Type B pancreatic cell (in vitro differentiated cells): Measurements from ENCODE around the gene TNFAIP6. TPM values are rescaled to one million over a fixed set of nuclear protein-coding genes. Genes with fewer than 3 reads are reported as not detected.

Experiments used
- DNase-seq: peaks from one replicate; pipeline ENCODE4 v3.0.0; 2021; ENCODE audit warnings: mixed read lengths; ENCODE audit not compliant: unreplicated experiment; ENCODE audit errors: extremely low spot score
- H3K27ac Mint-ChIP-seq: 2 replicates; pipeline ENCODE4 v1.8.0; 2021; ENCODE audit warnings: mild to moderate bottlenecking, mixed read lengths
- H3K27me3 Mint-ChIP-seq: 2 replicates; pipeline ENCODE4 v1.8.0; 2021; ENCODE audit warnings: mixed read lengths
- H3K36me3 Mint-ChIP-seq: 2 replicates; pipeline ENCODE4 v1.8.0; 2021; ENCODE audit warnings: mixed read lengths
- H3K4me1 Mint-ChIP-seq: one replicate; pipeline ENCODE4 v1.8.0; 2021; ENCODE audit warnings: mixed read lengths; ENCODE audit not compliant: unreplicated experiment
- H3K4me3 Mint-ChIP-seq: 2 replicates; pipeline ENCODE4 v1.8.0; 2021; ENCODE audit warnings: mild to moderate bottlenecking, mixed read lengths
- H3K9me3 Mint-ChIP-seq: 2 replicates; pipeline ENCODE4 v1.8.0; 2021; ENCODE audit warnings: mixed read lengths
- total RNA-seq: library from RNA; stranded (reverse); gene quantifications from 2 replicates; pipeline ENCODE4 v1.2.1, GENCODE V29; 2021; ENCODE audit warnings: low replicate concordance
- TF ChIP-seq, protein P1 (sequence below): fragments of 200-600 bp; sonication (generic); conservative IDR thresholded peaks from 2 replicates; pipeline ENCODE4 v1.5.0; 2021; ENCODE audit warnings: antibody characterized with exemption, mild to moderate bottlenecking

The TNFAIP6 gene
- total RNA-seq, 1 donor from 2014 or later: 0.87 TPM

DNA sequence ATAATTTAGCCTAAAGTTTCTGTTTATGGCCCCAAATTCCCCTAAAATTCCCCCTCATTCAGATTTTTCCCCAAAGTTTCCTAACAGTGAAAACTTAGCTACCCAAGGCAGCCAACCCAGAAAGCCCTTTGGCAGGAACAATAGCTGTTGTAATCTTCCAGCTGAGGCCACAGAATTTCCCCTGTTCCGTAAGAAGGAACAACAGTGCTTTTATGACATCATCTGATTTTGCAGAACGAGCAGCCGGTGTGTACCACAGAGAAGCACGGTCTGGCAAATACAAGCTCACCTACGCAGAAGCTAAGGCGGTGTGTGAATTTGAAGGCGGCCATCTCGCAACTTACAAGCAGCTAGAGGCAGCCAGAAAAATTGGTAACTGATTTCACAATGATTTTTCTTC lies 6.3 kb downstream of the TNFAIP6 start:
- H3K4me3 Mint-ChIP-seq: no peak overlapping the region
- no peak for DNase-seq
- no peaks in the 10 kb centered on the region for H3K36me3 Mint-ChIP-seq
- H3K27me3 Mint-ChIP-seq: no peaks in the 10 kb centered on the region
- peaks cover 9% of the 10 kb centered on the region for H3K4me1 Mint-ChIP-seq
- peaks cover 5% of the 10 kb centered on the region for H3K9me3 Mint-ChIP-seq
- no peak overlapping the region for H3K27ac Mint-ChIP-seq
- TF ChIP-seq, protein P1, sequence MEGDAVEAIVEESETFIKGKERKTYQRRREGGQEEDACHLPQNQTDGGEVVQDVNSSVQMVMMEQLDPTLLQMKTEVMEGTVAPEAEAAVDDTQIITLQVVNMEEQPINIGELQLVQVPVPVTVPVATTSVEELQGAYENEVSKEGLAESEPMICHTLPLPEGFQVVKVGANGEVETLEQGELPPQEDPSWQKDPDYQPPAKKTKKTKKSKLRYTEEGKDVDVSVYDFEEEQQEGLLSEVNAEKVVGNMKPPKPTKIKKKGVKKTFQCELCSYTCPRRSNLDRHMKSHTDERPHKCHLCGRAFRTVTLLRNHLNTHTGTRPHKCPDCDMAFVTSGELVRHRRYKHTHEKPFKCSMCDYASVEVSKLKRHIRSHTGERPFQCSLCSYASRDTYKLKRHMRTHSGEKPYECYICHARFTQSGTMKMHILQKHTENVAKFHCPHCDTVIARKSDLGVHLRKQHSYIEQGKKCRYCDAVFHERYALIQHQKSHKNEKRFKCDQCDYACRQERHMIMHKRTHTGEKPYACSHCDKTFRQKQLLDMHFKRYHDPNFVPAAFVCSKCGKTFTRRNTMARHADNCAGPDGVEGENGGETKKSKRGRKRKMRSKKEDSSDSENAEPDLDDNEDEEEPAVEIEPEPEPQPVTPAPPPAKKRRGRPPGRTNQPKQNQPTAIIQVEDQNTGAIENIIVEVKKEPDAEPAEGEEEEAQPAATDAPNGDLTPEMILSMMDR: no peak

DNA sequence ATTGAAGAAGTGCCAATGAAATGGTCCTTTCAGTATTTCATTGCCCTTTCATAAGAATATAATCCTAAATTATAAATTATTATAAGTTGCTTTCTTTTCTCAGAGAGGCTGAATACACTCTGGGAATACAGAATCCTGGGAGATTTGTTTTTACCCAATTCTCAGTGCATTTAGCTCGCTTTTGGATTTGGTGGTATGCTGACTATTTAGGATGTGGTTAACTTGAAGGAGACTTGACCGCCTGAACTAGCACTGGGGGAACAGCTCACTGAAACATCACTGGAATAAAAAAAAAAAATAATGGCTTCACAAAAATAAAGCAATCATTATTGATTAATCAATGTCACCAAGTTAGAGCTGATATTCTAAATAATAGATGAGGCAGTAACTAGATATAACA lies 10.2 kb downstream of the TNFAIP6 start:
- TF ChIP-seq, protein P1: no peak
- no peaks in the 10 kb centered on the region for H3K27me3 Mint-ChIP-seq

DNA sequence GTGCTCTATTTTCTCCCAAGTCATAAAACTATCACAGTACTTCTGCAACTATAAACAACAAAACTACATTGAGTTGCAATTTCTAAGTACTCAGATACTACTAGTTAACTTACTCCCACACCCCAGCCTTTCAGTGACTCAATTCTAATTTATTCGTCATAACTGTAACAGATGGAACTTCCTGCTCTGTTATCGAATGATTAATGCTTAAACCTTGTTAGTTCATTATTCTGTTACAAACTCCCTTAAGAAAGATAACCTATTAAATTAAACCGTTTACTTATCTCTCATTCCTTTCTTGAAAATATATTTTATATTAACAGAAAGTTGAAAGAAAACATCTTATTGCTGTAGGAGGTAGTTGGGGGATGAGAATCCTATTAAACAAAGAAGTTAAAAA lies 17.0 kb downstream of the TNFAIP6 start:
- Mint-ChIP-seq H3K36me3 (no peaks in the 10 kb centered on the region), H3K4me3 (no peak overlapping the region), H3K27me3 (no peaks in the 10 kb centered on the region), H3K27ac (no peak overlapping the region), H3K4me1 (no peaks in the 10 kb centered on the region), H3K9me3 (no peaks in the 10 kb centered on the region)
- DNase-seq: no peak
- TF ChIP-seq, protein P1: no peak

More for the DNA sequence above, 10.2 kb downstream of the TNFAIP6 start:
- Mint-ChIP-seq H3K27ac (no peak overlapping the region), H3K4me3 (no peak overlapping the region), H3K9me3 (no peaks in the 10 kb centered on the region), H3K4me1 (no peaks in the 10 kb centered on the region), H3K36me3 (no peaks in the 10 kb centered on the region)
- DNase-seq: no peak

DNA sequence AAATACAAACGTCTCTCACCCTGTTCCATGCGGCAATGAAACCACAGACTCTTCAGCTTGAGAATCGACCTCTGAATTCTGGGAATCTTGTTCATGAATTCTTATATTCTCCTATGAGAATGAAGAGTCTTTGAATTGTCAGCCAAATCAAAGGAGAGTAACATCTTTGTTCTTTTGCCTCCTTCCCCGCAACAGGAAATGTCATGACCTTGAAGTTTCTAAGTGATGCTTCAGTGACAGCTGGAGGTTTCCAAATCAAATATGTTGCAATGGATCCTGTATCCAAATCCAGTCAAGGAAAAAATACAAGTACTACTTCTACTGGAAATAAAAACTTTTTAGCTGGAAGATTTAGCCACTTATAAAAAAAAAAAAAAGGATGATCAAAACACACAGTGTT lies 21.8 kb downstream of the TNFAIP6 start:
- H3K27me3 Mint-ChIP-seq: no peaks in the 10 kb centered on the region
- no peak overlapping the region for H3K4me3 Mint-ChIP-seq
- no peaks in the 10 kb centered on the region for H3K36me3 Mint-ChIP-seq
- H3K4me1 Mint-ChIP-seq: no peaks in the 10 kb centered on the region
- H3K9me3 Mint-ChIP-seq: no peaks in the 10 kb centered on the region
- TF ChIP-seq, protein P1: no peak
- DNase-seq: no peak
- H3K27ac Mint-ChIP-seq: no peak overlapping the region

DNA sequence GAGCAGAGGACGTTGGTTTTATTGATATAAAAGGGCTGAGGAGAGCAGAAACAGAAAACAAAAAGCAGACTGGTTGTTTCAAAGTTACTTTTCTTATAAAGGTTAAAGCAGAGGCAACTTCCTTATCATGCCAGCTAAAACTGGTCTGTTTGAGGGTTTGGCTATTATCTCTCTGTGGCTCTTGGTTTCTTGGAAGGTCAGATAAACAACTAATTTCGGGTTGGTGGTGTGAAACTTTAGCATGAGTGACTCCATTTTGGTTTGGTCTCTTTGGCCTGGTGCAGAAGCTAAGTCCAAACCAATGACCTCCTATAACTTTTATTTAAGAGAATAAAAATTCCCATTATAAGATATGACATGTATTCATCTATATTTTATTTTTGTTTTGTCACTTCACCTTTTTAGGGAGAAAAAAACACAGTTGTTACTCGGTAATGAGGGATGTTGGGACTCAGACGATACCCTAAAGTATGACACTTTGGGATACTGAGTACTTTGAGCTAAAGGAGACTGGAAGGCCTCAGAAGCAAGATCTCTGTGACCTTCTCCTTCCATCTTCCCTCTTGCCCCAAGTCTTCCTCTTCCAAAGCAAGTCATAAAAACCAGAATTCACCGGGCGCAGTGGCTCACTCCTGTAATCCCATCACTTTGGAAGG lies 23.3 kb downstream of the TNFAIP6 start:
- DNase-seq: no peak
- no peak overlapping the region for H3K27ac Mint-ChIP-seq
- no peak overlapping the region for H3K4me3 Mint-ChIP-seq
- no peaks in the 10 kb centered on the region for H3K36me3 Mint-ChIP-seq
- TF ChIP-seq, protein P1: no peak
- no peaks in the 10 kb centered on the region for H3K9me3 Mint-ChIP-seq
- no peaks in the 10 kb centered on the region for H3K27me3 Mint-ChIP-seq
- no peaks in the 10 kb centered on the region for H3K4me1 Mint-ChIP-seq
